Erythroblast (primary cell): ENCODE data around the gene GALR3.

Source experiments
- GATA1 ChIP-seq: IDR thresholded peaks from 2 replicates; pipeline ENCODE4 v1.6.1; 2011; ENCODE audit warnings: low read depth, mild to moderate bottlenecking, control low read depth, low read length, moderate library complexity
- POLR2A ChIP-seq: IDR thresholded peaks from 2 replicates; pipeline ENCODE4 v1.6.1; 2011; ENCODE audit warnings: mild to moderate bottlenecking, low read length

DNA sequence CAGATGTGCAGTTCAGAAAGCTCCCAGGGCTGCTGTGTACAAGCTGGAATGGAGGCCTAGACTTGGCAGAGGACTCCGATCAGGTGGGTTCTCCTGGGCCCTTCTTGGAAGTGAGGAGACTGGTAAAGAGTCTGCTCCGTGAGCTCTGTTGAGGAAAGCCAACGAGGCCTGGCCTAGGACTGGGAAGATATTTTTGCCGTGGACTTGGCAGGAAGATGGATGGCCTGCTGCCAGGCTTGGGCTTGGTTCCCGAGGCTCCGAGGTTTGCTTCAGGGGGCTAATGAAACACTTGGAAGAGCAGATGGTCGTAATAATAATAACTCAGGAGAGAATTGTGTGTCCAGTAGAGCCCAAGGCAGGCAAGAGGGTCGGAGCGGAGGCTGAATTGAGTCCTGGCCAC, 3.9 kb downstream of the GALR3 start:
- TF ChIP-seq POLR2A (no peak), GATA1 (no peak)
